SK-N-SH treated with all-trans-retinoic acid at 6 μM for 48 hours (cell line): Measurements from ENCODE around the gene RMC1.

Experiments used
- ATAC-seq: fragments of 200-7000 bp; cut with Tn5 transposase; 3 replicates; pipeline ENCODE4 v1.9.1; 2020; ENCODE audit warnings: mild to moderate bottlenecking, moderate library complexity
- ARNTL ChIP-seq: fragments of 450-650 bp; formaldehyde crosslinking; IDR thresholded peaks from 2 replicates; pipeline ENCODE4 v1.5.0; 2020; ENCODE audit warnings: low read depth, mild to moderate bottlenecking, moderate library complexity, borderline replicate concordance
- BACH2 ChIP-seq: fragments of 250-450 bp; sonication (Bioruptor Pico); IDR thresholded peaks from 2 replicates; pipeline ENCODE4 v1.9.0; 2021; ENCODE audit warnings: mild to moderate bottlenecking, borderline replicate concordance
- CREB5 ChIP-seq: fragments of 250-450 bp; sonication (Bioruptor Pico); IDR thresholded peaks from 2 replicates; pipeline ENCODE4 v1.5.1; 2020; ENCODE audit warnings: low read depth, mild to moderate bottlenecking, moderate library complexity
- CSDC2 ChIP-seq: fragments of 250-450 bp; sonication (Bioruptor Pico); IDR thresholded peaks from 2 replicates; pipeline ENCODE4 v1.5.0; 2020; ENCODE audit warnings: mild to moderate bottlenecking, moderate library complexity
- GLIS3 ChIP-seq: fragments of 250-450 bp; sonication (Bioruptor Pico); IDR thresholded peaks from 2 replicates; pipeline ENCODE4 v1.5.0; 2020; ENCODE audit warnings: mild to moderate bottlenecking, moderate library complexity
- ISL1 ChIP-seq: fragments of 250-450 bp; sonication (Bioruptor Pico); IDR thresholded peaks from 2 replicates; pipeline ENCODE4 v2.1.2; 2022; ENCODE audit warnings: mild to moderate bottlenecking, moderate library complexity
- OSR1 ChIP-seq: fragments of 250-450 bp; sonication (Bioruptor Pico); IDR thresholded peaks from 2 replicates; pipeline ENCODE4 v1.8.0; 2022; ENCODE audit warnings: moderate library complexity, mild to moderate bottlenecking, inconsistent platforms
- PATZ1 ChIP-seq: fragments of 250-450 bp; sonication (Bioruptor Pico); IDR thresholded peaks from 2 replicates; pipeline ENCODE4 v1.8.0; 2020; ENCODE audit warnings: mild to moderate bottlenecking, moderate library complexity, borderline replicate concordance
- PPARA ChIP-seq: fragments of 250-450 bp; sonication (Bioruptor Pico); IDR thresholded peaks from 2 replicates; pipeline ENCODE4 v1.5.0; 2020; ENCODE audit warnings: mild to moderate bottlenecking, borderline replicate concordance
- RARB ChIP-seq: fragments of 250-450 bp; sonication (Bioruptor Pico); IDR thresholded peaks from 2 replicates; pipeline ENCODE4 v1.8.0; 2021; ENCODE audit warnings: mild to moderate bottlenecking, moderate library complexity
- SNAI2 ChIP-seq: fragments of 250-450 bp; sonication (Bioruptor Pico); IDR thresholded peaks from 2 replicates; pipeline ENCODE4 v1.5.0; 2020; ENCODE audit warnings: mild to moderate bottlenecking, moderate library complexity
- TCF4 ChIP-seq: fragments of 250-450 bp; sonication (Bioruptor Pico); IDR thresholded peaks from 2 replicates; pipeline ENCODE4 v1.8.0; 2021; ENCODE audit warnings: mild to moderate bottlenecking, moderate library complexity, borderline replicate concordance
- TOX ChIP-seq: fragments of 250-450 bp; sonication (Bioruptor Pico); IDR thresholded peaks from 2 replicates; pipeline ENCODE4 v1.8.0; 2021; ENCODE audit warnings: mild to moderate bottlenecking, moderate library complexity, borderline replicate concordance
- ZC3H10 ChIP-seq: fragments of 250-450 bp; sonication (Bioruptor Pico); IDR thresholded peaks from 2 replicates; pipeline ENCODE4 v1.5.1; 2021; ENCODE audit warnings: mild to moderate bottlenecking, moderate library complexity
- ZFP3 ChIP-seq: fragments of 250-450 bp; sonication (Bioruptor Pico); IDR thresholded peaks from 2 replicates; pipeline ENCODE4 v1.5.0; 2020; ENCODE audit warnings: mild to moderate bottlenecking, moderate library complexity
- ZFP30 ChIP-seq: fragments of 450-650 bp; formaldehyde crosslinking; IDR thresholded peaks from 2 replicates; pipeline ENCODE4 v1.5.0; 2022; ENCODE audit warnings: mild to moderate bottlenecking, moderate library complexity
- ZNF565 ChIP-seq: fragments of 450-650 bp; formaldehyde crosslinking; conservative IDR thresholded peaks from 2 replicates; pipeline ENCODE4 v1.5.0; 2020; ENCODE audit warnings: low read depth, mild to moderate bottlenecking, moderate library complexity
- ZNF70 ChIP-seq: fragments of 450-650 bp; formaldehyde crosslinking; IDR thresholded peaks from 2 replicates; pipeline ENCODE4 v1.5.0; 2020; ENCODE audit warnings: mild to moderate bottlenecking, moderate library complexity
- ZNF8 ChIP-seq: fragments of 450-650 bp; formaldehyde crosslinking; IDR thresholded peaks from 2 replicates; pipeline ENCODE4 v1.5.0; 2020; ENCODE audit warnings: mild to moderate bottlenecking, moderate library complexity
- TF ChIP-seq, protein P1 (sequence below): fragments of 250-450 bp; sonication (Bioruptor Pico); IDR thresholded peaks from 2 replicates; pipeline ENCODE4 v1.5.1; 2021; ENCODE audit warnings: mild to moderate bottlenecking, moderate library complexity
- TF ChIP-seq, protein P2 (sequence below): fragments of 250-450 bp; sonication (Bioruptor Pico); IDR thresholded peaks from 2 replicates; pipeline ENCODE4 v1.8.0; 2021; ENCODE audit warnings: low read depth, mild to moderate bottlenecking, moderate library complexity, borderline replicate concordance

Gene RMC1

GRCh38 chr18:23560186-23560585 is 56.9 kb downstream of the RMC1 start:
- TF ChIP-seq CREB5 (CRISPR knock-in tag) = no peak
- TF ChIP-seq CSDC2 (CRISPR knock-in tag) = no peak
- no peak for TF ChIP-seq SNAI2 (CRISPR knock-in tag)
- no peak for TF ChIP-seq PPARA
- TF ChIP-seq RARB (CRISPR knock-in tag) = no peak
- no peak for TF ChIP-seq ZFP30 (CRISPR knock-in tag)
- no peak for TF ChIP-seq TOX (CRISPR knock-in tag)
- TF ChIP-seq GLIS3 = no peak
- no peak for TF ChIP-seq ZFP3 (CRISPR knock-in tag)
- TF ChIP-seq BACH2 = no peak
- TF ChIP-seq ZC3H10 = no peak
- TF ChIP-seq OSR1 (CRISPR knock-in tag) = no peak
- TF ChIP-seq ARNTL (CRISPR knock-in tag) = no peak
- TF ChIP-seq ZNF8 (CRISPR knock-in tag) = no peak
- TF ChIP-seq, protein P1, sequence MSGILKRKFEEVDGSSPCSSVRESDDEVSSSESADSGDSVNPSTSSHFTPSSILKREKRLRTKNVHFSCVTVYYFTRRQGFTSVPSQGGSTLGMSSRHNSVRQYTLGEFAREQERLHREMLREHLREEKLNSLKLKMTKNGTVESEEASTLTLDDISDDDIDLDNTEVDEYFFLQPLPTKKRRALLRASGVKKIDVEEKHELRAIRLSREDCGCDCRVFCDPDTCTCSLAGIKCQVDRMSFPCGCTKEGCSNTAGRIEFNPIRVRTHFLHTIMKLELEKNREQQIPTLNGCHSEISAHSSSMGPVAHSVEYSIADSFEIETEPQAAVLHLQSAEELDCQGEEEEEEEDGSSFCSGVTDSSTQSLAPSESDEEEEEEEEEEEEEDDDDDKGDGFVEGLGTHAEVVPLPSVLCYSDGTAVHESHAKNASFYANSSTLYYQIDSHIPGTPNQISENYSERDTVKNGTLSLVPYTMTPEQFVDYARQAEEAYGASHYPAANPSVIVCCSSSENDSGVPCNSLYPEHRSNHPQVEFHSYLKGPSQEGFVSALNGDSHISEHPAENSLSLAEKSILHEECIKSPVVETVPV (CRISPR knock-in tag) = no peak
- TF ChIP-seq, all 23 proteins: peak for 0
- ATAC-seq = no peak

DNA sequence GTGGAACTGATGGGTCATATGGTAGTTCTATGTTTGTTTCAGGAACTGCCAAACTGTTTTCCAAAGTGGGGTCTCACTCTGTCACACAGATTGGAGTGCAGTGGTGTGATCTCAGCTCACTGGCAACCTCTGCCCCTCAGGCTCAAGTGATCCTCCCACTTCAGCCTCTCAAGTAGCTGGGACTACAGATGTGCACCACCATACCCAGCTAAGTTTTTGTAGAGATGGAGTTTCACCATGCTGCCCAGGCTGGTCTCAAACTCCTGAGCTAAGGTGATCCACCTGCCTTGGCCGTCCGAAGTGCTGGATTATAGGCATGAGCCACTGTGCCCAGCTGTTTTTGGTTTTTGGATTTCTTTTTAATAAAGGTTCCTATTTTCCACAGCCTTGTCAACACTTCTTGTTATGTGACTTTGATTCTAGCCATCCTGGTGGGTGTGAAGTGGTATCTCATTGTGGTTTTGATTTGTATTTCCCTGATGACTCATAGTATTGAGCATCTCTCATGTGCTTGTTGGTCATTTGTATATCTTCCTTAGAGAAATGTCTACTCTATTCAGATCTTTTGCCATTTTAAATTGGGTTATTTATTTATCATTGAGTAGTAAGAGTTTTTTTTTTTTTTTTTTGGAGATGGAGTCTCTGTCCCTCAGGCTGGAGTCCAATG is 60.2 kb downstream of the RMC1 start:
- TF ChIP-seq TCF4 (CRISPR knock-in tag) = no peak
- TF ChIP-seq, all 23 proteins: peak for 0
- peak; percentile 47; the same call in 2 of the 3 replicates for ATAC-seq

DNA sequence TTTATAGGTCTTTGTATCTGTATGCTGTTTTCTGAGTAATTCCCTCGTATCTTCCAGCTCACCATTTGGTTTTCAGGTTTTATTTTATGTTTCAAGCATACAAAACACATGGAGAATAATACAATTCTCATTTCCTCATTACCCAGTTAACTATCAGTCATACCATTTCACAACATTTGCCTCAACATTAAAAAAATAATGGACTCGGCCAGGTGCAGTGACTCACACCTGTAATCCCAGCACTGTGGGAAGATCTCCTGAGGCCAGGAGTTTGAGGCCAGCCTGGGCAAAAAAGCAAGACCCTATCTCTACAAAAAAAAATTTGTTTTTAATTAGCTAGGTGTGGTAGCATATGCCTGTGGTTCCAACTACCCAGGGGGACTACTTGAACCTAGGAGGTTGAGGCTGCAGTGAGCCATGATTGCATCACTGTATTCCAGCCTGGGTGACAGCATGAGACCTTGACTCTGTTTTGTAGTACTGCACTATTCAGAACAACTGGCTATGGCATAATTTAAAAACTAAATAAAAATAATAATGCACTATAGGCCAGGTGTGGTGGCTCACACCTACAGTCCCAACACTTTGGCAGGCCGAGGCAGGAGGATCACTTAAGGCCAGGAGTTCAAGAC is 62.7 kb downstream of the RMC1 start:
- no peak for ATAC-seq

More for the DNA sequence above, 62.7 kb downstream of the RMC1 start:
- TF ChIP-seq ISL1 (CRISPR knock-in tag) = no peak
- no peak for TF ChIP-seq RARB (CRISPR knock-in tag)
- TF ChIP-seq ZFP3 (CRISPR knock-in tag) = no peak
- no peak for TF ChIP-seq GLIS3
- TF ChIP-seq ZNF70 (CRISPR knock-in tag) = no peak
- no peak for TF ChIP-seq OSR1 (CRISPR knock-in tag)
- TF ChIP-seq, protein P2, sequence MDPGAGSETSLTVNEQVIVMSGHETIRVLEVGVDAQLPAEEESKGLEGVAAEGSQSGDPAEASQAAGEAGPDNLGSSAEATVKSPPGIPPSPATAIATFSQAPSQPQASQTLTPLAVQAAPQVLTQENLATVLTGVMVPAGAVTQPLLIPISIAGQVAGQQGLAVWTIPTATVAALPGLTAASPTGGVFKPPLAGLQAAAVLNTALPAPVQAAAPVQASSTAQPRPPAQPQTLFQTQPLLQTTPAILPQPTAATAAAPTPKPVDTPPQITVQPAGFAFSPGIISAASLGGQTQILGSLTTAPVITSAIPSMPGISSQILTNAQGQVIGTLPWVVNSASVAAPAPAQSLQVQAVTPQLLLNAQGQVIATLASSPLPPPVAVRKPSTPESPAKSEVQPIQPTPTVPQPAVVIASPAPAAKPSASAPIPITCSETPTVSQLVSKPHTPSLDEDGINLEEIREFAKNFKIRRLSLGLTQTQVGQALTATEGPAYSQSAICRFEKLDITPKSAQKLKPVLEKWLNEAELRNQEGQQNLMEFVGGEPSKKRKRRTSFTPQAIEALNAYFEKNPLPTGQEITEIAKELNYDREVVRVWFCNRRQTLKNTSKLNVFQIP (CRISPR knock-in tag) = no peak
- no peak for TF ChIP-seq ARNTL (CRISPR knock-in tag)
- no peak for TF ChIP-seq ZNF8 (CRISPR knock-in tag)
- no peak for TF ChIP-seq BACH2
- no peak for TF ChIP-seq TOX (CRISPR knock-in tag)
- TF ChIP-seq, protein P1 (CRISPR knock-in tag) = no peak
- TF ChIP-seq CSDC2 (CRISPR knock-in tag) = no peak
- TF ChIP-seq ZNF565 (CRISPR knock-in tag) = no peak
- no peak for TF ChIP-seq PPARA
- TF ChIP-seq PATZ1 (CRISPR knock-in tag) = no peak
- TF ChIP-seq SNAI2 (CRISPR knock-in tag) = no peak
- TF ChIP-seq, all 23 proteins: peak for 0
